NCI-H82 treated with DMSO at 0.1 percent for 48 hours (cell line): ENCODE results near the gene GRIP1.

Experiments used
- DNase-seq: peaks from one replicate; lab custom pipeline; 2025; ENCODE audit not compliant: unreplicated experiment; lab: John Stamatoyannopoulos, UW

The GRIP1 gene

DNA sequence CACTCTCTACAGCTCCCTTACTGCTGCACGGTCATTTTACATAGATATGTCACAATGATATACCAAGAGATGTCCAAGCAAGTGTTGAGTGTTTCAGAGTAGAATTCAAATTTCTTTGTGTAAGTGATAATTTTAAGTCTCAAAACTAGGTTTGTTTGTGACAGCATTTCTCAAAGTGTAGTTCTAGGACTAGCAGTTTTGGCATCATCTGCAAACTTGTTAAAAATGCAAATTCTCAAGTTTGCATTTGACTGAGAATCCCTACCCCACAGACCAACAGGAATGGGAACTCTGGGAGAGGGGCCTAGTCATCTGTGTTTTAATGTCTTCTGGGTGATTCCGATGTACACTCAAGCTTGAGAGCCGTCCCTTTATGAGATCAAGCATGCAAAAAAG lies 279.0 kb downstream of the GRIP1 start:
- no peak for DNase-seq

DNA sequence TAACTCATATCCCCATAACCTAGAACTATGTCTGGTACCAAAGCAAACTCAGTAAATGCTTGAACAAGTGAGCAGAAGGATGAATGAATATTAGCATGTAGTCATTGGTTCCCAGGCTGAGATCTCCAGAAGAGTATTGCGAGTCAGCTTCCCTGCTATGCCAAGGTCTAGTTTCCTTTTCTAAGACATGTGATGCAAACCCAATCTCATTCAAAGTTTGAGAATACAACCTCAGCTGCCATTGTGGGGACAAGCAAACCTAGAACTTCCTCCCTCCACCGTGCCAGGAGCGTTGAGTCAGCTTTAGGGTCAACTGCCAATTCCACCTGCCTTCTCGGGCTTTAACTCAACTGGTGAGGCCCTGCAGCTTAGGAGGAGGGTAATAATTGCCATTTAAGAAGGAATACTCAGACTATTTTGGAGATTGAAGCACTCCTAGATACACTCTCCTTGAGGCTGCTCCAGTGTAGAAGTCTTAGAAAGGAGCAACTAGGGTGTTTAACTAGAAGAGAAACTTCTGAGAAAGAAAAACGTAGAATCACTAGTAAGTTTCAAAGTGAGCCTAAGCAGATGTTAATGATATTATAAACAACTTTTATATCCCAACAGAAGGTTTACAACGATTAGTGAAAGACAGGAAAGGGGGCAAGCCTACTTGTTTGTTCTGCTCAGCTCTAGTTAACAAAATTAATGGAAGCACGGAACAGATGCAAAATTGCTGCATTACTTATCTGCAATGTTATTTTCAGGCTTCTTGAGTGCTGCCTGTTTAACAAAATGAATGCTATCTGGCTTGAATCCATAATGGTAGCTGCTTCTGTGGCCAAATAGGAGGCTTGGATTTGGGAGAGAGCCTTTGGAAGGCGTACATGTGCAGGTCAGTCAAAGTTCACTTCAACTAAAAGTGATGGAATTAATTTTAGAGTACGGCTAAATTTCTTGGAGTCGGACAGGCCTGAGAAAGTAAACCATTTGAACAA lies 279.7 kb downstream of the GRIP1 start:
- DNase-seq = no peak

- DNase-seq = no peak
These were observed 281.1 kb downstream of the GRIP1 start for GRCh38 chr12:66397574-66398290.

- DNase-seq = no peak
These were observed 285.0 kb downstream of the GRIP1 start for GRCh38 chr12:66393890-66394289.

DNA sequence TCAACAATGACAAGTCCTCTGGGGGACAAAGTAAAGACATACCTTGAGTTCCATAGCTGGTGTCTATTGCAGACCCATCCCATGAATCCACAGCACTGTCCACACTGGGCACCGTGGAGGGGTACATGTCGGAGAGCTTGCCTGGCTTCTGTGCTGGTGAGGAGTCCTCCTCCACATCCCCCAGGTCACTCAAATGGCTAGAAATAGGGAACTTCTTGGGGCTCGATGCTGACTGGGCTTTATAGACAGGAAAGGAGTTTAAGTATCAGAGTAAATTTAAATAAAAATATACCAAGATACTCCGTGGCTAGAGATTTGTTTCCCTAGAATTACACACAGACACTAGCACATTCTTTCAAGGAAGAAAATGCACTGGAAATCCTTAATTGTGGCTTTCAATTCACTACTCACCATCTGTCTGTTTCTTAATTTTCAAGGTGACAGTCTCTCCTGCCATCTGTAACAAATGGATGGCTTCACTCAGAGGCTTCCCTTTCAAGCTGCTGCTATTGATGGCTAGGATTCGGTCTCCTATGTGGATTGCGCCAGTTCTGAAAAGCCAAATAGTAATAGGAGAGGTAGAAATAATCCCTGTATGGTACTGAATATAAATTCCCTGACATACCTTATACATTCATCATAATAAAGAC lies 286.5 kb downstream of the GRIP1 start:
- DNase-seq = no peak

GRCh38 chr12:66388517-66388916 lies 290.4 kb downstream of the GRIP1 start:
- no peak for DNase-seq

DNA sequence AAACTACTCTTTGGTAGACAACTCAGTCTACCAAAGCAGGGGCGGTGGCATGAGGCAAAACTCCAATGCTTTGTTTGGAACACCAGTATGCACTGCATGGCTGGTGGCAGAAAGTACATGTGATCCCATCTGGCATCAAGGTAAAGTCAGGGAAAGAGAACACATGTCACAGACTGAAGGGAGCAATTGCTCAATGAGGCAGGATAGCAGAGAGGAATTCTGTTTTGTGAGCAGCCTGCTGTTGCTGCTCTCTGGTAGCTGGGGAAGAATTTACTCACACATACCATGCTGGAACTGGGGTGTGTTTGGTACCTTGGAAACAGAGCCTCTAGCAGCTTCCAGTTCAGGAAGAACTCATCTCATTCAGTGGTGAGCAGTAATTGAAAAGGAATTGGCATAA lies 291.8 kb downstream of the GRIP1 start:
- no peak for DNase-seq

DNA sequence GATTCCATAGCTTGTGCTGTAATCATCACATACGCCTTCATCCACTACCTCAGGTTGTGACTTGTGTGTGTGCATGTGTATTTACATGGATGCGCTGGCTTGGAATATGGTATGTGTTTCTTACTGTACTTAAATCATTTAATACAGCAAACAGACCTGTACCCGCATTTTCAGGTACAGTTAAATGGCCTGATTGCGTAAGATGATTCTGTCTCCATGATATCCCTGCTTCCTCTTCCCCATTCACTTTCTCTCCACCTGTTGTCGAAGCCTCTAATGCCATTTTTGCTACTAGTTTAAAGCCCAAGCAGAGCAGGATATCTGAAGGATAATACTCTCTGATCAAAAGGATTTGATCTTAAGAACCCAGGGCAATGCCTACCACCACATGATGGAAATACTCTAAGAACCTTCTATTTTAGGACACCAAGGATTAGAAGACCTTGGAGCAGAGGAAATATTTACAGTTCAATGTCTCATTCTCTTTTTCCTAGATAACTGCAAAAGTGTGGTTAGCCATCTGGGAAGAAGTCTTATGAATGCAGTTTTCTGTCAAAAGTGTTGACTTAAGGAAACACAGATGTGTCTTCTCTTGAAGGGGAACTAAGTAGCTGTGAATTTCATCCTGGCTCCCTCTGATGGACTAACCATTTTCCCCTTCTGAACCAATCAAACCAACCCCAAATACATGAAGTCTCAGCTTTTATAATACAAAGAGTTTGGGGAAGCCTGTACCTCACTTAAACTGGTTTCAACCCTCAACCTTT lies 297.9 kb downstream of the GRIP1 start:
- DNase-seq = no peak

- no peak for DNase-seq
These were observed 299.3 kb downstream of the GRIP1 start for GRCh38 chr12:66379616-66380015.

DNA sequence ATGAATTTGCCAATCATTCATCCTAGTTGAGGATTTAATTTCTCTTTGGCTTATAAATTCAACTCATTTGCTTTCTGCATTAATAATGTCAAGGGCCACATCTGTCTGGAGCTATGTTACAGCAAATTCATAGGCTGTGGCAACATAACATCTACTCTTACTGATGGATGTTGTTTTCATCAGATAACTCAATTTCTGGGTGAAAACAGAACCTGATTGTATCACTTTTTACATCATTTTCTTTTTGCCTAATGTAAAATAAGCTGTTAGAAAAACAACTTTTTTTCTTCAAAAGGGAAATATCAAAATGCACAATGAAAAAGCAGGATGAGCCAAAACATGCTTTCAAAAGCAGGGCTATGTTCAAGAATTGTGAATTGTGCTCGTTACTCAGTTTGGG lies 303.3 kb downstream of the GRIP1 start:
- DNase-seq = no peak

- no peak for DNase-seq
These were observed 306.9 kb downstream of the GRIP1 start for GRCh38 chr12:66371982-66372381.

DNA sequence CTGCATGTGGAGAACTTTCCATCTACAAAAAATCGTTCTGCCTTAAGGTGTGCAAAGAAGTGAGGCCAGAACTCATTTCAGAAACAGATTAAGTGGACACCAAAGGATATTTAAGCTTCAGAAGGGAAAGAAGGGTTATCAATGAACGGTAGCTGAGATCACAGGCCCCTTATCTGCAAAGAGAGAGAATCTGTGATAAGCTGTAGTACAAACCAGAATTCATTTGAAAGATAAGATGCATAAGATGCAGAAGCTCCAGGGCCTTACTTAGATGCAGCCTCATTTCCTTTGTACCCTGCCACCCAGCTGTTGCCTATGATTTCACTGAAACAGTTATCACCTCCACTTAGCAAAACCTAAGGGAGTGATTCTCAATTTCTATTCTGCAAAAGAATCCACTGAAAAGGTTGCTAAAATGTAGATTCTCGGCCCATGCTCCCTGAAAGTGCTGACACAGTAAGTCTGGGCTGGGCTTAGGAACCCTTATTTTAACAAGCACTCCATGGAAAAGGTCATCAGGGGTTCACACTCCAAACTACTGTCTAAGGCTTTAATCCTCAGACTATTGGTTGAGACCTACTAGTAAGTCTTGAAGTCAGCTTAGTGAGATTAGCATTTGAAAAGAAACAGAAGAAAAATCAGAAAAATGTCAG lies 311.7 kb downstream of the GRIP1 start:
- no peak for DNase-seq

- no peak for DNase-seq
These were observed 313.0 kb downstream of the GRIP1 start for GRCh38 chr12:66365718-66366490.

- no peak for DNase-seq
These were observed 317.2 kb downstream of the GRIP1 start for GRCh38 chr12:66361703-66362102.

DNA sequence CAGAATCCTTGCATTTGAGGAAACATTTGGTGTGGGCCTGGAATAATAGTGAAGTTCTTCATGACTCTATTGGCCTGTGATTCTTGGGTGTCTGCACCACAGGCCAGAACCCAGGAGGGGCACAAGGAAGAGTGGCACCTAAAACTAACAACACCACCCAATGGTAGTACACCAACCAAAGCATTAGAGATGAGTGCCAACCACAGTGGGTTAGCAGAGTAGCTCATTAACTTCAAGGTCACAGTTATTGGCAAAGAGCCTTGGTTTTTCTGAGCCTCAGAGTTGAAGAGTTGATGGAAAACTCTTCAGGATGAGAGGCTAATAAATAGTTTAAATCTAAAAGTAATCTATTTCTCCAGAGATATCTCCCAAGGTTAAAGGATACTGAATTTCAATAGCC lies 319.6 kb downstream of the GRIP1 start:
- DNase-seq = no peak

GRCh38 chr12:66354291-66354690 lies 324.6 kb downstream of the GRIP1 start:
- no peak for DNase-seq

- no peak for DNase-seq
These were observed 326.0 kb downstream of the GRIP1 start for GRCh38 chr12:66352899-66353298.

GRCh38 chr12:66352197-66352596 lies 326.7 kb downstream of the GRIP1 start:
- no peak for DNase-seq

- DNase-seq = no peak
These were observed 327.6 kb downstream of the GRIP1 start for GRCh38 chr12:66351301-66351700.

DNA sequence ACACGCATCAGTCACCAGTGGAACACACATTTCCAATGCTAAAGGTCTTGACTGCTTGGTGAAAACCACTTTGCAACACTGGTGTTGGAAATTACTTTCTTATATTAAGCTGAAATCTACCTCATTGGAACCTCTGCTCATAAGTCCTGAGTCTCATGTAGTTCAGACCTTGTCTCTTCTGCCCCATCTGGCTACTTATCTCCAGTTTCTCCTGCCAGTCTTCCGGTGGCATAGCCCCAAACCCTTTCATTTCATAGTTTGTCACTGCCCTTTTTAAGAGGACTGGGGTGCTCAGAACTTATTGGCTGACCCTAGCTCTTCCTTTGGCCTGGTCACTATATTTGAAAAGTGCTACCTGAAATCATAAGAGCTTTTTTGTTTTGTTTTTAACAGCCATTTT lies 332.9 kb downstream of the GRIP1 start:
- no peak for DNase-seq
